Measurements from ENCODE around the gene ZNF536.
"Not testable (repeated sequence)": the region's sequence is repeated elsewhere in the genome, so short reads cannot be mapped to it uniquely, and the experiment has no call there.

Gene ZNF536

DNA sequence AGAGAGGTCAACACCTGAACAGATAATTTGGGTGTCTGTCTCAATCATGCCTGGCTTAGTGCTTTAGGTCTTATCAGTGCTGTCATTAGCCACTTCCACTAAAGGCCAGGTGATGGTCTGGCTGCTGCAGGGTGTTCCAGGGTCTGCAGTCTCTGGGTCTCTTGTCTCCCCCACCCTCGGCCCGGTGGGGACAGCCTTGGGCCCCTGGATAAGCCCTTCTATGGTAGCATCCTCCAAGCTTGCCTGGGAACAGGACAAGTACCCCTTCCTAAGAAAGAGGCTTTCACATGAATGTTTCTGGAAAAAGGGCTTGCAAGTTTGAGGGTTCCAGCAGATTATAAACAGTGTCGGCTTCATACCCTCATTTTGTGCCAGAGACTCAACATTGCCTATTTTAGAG lies 29.3 kb upstream of the ZNF536 start:
- DNase-seq = no peak

DNA sequence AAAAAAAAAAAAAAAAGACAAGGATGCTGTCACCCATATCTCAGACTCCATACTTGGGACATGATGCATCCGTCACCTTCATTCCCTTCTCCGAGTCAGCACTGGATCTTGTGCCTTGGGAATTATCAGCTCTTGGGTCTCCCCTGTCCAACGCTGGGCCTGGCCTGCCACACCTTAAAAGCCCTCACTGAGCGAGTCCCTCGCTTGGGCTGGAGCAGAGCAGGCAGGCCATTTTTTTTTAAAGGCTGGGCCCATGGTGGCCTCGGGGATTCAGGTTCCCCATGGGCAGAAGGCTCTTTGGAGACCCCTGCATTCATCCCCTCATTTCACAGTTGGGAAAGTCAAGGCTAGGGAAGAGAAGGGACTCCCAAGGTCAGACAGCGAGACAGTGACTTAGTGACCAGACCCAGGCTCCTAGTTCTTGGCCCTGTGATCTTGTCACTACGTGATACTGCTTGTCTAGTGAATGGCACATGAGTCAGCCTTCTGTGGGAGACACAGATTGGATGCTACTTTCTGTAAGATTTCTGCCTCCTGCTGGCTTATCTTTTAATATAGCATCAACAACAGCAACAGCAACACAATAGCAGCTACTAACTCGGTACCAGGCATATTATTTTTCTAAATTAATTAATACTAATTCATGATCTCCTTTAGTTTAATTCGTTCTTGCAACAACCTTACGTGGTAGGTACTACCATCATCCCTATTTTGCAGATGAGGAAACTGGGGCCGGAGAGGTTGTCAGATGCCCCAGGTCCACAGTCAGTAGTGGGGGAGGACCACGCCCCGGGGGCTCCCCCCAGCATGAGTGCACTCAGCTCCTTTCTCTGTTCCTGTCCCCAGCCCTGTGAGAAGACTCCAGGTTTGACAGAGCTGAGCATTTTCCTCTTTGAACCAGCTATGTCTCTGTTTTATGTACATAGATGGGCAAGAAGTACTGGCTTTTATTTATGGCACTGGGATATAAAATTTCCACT lies 27.4 kb upstream of the ZNF536 start:
- no peak for DNase-seq

DNA sequence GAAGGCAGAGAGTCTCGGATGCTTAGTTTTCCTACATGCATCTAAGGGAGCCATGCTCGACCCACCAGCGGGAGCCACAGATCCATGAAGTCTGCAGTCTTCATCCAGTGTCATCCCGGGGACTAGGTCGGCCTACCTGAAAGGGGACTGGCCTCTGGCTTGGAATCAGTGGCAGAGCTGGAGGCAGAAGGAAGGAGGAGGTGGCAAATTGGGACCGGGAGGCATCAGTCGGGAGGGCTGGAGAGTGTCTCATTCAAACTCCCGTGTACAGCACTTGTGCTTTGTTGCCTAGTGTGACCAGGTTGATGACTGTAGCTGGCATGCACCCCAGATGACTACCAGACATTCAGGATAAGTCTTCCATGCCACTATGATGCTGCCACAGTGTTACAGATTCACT lies 26.5 kb upstream of the ZNF536 start:
- DNase-seq = no peak

DNA sequence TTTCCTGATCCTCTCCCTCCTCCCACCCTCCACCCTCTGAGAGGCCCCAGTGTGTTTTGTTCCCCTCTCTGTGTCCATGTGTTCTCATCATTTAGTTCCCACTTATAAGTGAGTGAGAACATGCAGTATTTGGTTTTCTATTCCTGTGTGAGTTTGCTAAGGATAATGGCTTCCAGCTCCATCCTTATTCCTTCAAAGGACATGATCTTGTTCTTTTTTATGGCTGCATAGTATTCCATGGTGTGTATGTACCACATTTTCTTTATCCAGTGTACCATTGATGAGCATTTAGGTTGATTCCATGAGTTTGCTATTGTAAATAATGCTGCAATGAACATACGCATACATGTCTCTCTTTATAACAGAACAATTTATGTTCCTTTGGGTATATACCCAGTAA lies 25.7 kb upstream of the ZNF536 start:
- DNase-seq = not testable (repeated sequence)

DNA sequence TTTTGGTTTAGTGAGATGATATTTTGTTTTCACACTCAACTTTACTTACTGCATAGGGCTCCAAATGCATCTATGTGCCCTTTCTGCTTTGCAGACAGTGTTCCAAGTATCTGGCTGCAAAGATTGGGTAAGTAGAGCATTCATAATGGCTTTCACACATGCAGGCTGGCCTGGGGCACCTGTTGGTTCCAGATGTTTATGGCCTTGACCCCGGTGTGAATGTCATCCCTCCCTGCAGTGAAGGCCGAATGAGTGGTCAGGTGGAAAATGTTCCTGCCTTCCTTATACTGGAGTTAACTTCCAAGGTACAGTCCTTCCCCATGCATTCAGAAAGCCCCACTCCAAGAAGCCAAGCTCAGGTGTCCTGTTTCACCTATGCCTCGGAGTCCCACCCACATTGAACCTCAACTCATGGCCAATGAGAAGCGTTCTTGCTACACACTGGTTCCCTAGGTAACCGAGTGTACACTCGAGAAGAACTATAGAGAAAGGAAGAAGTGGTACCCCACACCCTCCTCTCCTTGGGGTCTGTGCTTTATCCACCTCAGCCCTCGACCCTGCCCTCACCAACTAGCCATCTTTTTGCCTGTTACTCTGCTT lies 23.0 kb upstream of the ZNF536 start:
- no peak for DNase-seq

DNA sequence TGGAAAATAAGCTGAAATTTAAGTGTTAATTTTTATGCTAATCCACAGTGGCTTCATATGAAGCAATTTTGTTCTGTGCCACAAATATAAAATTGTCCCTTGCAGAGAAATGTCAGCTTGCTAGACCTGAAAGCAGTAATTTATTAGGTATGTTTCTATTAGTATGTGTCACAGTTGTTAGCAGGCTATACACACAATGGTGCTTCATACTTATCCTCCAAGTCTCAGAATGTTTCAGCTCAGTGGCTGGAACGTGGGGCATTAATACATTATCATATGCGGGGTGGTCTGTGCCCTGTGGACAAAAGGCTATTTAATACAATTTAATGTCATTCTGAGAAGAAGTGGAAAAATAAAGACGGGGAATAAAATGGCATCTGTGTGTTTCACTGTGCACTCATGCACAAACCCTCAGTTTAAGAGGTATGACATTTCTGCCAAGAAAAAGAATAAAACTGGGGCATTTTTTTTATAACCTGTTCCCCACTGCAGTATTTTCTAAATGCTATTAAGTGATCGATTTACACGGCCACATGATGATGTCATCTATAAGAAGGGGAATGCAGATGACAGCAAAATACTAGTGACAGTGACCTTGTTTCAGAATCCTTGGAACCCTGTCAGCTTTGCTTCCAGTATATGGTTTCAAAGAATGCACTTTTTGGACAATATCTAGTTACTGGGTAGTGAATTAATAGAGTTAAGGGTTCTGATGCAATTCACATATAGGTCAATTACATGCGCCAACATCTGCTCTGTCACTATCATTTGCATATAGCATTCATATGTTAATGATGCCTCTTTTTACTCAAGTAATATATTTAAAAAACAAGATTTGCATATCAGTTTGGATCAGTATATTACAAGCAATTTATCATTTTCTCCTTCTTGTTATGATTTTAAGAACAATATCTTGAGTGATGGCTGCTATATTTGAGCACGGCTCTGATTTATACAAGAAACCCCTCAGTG lies 21.2 kb upstream of the ZNF536 start:
- no peak for DNase-seq

DNA sequence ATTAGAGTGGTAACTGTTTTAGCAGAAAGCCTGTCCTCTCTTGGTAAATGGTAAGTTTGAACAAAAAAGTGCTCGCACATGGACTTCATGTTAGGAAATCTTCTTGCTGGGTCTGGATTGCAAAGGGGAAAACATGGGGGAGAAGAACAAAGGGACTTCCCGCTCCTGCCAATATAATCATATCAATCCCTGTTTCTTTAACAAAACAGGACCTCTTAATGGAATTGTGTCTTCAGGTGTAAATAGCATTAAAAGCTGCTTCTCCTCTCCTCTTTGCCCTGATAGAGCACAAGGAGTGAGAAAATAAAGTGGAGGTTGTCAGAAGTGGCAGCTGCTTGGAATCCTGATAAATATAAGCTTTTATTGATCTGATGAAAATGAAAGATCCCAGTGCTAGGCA lies 20.4 kb upstream of the ZNF536 start:
- no peak for DNase-seq

DNA sequence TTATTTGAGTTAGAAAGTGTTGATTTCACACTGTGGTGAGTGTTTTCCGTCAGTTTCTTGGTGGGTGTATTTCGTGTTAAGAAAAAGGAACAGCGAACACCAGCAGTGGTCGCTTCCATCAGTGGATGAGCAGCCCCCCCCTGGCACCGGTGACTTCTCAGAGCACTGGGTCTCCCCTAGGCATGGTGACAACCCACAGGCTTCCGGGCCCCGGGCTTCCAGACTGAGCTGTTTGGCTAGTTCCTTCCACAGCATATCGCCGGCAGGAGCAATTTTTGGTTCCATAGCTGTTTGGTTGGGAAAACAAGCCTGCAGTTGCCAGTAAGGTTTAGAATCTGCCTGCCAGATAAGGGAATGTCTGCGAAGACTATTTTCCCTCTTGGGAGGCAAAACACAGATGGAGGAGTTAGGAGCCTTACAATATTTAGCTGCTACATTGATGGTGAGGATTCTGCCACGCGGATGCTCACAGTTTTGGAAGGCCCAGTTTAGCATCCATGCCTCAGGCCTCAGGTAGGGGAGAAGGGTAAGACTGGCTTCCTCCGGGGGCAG lies 18.7 kb upstream of the ZNF536 start:
- DNase-seq = no peak

DNA sequence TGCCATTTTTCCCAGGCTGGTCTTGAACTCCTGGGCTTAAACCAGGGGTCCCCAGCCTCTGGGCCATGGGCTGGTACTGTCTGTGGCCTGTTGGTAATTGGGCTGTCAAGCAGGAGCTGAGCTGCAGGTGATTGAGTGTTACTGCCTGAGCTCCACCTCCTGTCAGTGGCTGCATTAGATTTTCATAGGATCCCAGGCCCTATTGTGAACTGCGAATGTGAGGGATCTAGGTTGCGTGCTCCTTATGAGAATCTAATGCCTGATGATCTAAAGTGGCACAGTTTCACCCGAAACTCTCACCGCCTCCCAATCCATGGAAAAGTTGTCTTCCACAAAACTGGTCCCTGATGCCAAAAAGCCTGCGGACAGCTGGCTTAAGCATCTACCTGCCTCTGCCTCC lies 16.6 kb upstream of the ZNF536 start:
- no peak for DNase-seq

DNA sequence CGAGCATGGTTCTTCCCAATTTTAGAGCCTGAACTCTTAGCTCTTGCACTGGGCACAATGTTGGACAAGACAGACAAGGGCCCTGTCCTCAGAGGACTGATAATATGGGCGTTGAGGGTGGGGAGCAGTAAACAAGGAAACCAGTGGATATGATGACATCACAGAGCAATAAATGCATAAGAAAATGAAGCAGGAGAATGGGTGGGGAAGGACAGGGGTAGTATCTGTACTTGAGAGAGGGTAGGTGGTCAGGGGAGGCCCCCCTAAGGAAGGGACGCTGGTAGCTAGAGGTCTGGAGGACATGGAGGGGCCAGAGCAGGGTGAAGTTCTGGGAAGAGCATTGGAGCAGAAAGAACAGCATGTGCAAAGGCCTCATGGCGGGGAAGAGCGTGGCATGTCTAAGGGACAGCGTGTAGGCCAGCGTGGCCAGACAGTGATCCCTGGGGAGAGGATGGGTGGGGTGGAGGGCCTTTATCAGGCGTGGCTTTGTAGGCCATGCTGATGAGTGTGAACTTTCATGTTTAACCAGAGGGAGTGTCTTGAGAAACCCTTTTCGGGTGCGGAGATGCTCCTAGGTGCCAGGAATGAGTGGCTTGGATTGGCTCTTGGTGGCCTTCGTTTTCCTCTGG lies 15.1 kb upstream of the ZNF536 start:
- DNase-seq = no peak

DNA sequence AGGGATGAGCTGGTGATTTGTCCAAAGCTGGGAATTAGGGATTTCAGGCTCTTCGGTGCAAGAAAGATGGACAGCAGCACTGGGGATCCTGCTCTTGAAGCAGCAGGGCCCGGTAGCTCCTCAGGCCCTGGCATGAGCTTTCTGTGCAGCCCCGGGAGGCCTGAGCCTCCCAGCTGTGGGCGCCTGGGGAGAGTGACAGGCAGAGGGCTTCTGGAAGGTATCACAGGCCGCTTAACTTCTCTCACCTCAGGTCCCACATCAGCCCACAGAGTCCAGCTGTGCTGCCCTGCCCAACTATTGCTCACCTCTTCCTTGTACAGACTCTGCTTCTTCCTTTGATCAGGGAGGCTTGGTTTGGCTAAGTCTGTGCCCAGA lies 14.6 kb upstream of the ZNF536 start:
- no peak for DNase-seq

DNA sequence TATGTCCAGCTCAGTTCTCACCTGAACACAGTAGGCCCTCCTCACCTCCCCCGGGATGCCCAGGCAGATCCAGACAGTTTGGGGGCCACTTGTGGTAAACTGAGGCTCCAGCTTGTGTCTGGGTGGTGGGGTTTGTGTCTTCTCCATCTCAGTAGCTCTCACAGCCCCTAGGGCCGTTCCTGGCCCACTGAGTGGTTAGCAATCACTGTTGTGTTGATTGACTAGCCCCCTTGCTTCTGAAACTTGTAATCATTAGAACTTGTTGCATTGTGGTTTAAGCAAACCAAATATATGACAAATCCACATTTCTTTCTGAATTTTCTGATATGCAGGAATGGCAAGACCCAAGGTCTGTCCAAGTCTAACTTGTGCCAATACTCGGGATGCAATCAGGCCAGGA lies 13.9 kb upstream of the ZNF536 start:
- DNase-seq = no peak

DNA sequence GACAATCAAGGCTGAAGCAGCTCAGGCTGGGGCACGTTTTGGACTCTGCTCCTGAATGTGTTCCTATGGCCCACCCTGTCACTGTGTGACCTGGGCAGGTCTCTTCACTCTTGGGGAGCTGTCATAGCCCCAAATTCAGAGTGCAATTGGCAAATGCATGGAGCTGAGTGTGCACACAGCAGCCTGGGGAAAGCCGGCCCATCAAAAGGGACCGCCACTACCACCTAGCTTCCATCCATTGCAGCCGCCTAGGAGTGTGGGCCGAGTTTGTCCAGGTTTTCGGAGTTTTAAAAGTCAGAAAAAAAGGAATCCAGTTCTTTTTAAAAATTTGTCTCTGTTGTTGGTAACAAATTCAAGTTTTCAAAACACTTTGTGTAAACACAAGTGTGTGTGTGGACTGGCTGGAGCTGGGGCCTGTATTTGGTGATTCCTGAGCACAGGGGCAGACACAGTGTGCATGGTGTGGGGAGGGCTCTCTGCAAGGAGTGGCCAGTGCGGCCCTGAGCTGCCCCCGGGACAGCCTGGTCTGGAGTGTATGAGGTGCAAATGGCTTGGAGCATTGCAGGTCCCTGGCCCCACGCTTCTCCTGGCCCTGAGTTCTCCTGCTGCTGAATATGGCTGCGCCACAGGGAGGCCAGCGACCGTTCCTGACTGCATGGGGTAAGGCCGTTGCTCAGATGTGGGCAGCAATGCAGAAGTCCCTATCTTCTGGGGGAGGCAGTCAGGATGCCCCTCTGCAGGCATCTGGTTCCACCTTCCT lies 13.2 kb upstream of the ZNF536 start:
- no peak for DNase-seq

DNA sequence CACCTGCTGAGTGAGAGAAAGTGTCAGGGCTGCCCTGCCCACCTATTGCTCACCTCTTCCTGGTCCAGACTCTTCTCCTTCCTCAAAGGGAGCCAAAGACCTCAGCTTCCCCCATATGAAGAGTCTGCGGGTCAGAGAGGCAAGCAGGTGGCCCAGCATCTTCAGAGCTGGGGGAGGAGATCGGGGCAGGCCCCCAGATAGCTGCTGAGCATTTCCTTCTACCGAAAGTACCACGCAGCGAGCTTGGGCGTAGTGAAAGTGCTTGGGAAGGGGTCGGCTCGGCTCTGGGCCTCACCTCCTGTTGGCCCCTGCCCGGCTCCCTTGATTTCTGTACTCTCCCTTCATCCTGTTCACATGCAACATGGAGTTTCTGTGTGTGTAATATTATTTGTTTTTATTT lies 12.2 kb upstream of the ZNF536 start:
- DNase-seq = no peak

DNA sequence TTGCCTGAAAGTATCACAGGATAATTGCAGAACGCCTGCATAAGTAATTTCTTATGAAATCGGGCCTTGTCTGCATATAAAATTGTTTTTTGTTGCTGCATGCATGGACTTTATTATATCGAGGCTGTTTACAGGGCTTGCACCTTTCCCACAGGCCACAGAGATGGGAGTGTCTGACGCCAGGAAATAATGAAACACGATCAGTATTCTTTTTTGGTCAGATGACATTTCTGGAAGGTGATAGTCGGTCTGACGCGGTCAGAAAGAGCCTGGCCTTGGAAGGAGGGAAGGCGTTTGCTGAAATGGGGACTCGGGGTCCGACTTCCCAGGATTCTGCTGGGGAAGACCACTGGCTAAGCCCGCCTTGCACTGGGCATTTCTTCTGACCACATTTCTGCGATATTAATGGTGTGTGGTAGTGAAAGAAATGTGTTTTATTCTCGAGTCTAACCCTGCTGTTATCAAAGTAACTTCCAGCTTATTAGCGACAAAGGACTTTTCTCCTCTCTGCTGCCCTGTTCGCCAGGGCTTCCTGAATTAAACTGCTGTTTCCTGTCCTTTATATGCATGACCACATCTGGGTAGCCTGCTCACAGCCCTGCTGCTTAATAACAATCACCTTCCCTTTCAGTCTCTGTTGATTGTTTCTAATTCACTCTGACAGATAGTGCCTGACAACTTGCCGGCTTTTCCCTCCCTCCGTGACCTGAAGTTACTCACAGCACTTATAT lies 11.6 kb upstream of the ZNF536 start:
- no peak for DNase-seq

DNA sequence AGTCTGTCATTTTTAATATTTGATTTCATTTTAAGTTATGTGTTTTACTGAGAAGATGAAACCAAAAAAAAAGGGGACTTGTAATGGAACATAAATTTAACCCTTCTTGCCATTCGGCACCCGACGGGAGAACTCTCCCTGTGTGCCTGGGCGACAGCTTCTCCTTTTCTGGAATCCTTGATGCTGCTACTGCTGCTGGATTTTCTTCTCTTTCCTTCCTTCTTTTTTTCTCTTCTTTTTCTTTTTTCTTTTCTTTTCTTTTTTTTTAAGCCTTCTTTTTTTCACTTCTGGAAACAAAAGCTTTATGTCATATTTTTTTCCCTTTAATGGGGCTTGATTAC lies 11.1 kb upstream of the ZNF536 start:
- DNase-seq = no peak

DNA sequence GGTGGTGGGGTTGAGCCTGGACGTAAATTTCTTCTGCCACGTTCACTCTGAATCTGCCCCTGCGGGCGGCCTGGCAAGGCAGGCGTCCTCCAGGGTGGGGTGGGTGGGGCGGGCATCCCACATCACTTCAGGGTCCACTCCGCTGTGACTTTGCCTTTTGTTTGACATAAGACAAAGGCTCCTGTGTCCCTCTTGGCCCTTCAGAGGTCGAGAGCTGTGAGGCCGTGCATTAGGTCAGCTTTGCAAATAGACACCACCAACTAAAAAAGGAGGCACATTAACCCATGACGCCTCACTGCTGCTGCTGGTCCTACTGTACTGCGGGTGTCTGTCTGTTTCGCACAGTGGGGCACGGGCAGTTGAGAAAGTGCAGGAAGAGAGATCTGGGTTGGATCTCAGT lies 10.5 kb upstream of the ZNF536 start:
- no peak for DNase-seq

DNA sequence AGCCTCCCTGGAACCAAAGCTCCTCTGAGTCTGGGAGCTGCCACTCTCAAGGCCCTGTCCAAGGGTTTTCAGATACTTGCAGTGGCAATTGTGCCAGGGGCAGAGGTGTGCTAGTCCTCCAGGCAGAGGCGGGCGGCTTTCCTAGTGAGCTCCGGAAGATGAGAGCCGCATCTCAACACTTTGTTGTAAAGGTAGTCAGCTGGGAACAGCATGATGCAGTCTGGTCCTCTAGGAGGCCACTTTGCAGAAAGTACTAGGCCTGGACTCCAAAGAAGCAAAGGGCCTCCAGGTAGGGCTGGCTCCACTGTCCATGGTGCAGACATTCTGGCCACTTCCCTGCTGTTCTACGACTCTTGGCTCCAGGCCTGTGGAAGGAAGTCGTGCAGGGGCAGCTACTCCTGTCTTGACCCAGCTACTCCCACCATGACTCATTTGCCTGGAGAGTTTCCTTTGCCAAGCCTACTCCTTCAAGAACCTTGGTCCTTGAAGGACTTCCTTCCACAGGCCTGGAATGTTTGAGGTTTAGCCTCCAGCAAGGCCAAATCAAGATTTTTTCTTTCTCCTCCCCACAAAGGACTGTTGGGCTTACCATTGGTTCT lies 9.9 kb upstream of the ZNF536 start:
- no peak for DNase-seq

DNA sequence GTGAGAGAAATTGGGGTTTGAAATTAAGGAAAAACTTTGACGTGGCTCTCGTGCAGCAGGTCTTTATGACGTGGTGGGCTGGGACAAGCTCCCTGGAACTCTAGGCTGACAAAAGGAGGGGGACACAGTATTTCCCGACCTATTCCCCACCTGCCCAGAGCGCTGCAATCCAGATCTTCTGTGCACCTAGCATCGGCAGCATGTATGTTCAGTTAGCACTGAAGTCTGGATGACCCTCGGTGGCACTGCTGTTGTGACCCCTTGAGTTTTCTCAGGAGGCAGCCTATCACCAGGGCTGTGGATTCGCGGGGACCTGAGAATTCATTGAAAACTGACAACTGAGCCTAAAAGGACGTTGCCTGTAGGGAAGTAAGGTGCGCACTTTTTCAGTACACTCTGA lies 9.1 kb upstream of the ZNF536 start:
- DNase-seq = no peak

DNA sequence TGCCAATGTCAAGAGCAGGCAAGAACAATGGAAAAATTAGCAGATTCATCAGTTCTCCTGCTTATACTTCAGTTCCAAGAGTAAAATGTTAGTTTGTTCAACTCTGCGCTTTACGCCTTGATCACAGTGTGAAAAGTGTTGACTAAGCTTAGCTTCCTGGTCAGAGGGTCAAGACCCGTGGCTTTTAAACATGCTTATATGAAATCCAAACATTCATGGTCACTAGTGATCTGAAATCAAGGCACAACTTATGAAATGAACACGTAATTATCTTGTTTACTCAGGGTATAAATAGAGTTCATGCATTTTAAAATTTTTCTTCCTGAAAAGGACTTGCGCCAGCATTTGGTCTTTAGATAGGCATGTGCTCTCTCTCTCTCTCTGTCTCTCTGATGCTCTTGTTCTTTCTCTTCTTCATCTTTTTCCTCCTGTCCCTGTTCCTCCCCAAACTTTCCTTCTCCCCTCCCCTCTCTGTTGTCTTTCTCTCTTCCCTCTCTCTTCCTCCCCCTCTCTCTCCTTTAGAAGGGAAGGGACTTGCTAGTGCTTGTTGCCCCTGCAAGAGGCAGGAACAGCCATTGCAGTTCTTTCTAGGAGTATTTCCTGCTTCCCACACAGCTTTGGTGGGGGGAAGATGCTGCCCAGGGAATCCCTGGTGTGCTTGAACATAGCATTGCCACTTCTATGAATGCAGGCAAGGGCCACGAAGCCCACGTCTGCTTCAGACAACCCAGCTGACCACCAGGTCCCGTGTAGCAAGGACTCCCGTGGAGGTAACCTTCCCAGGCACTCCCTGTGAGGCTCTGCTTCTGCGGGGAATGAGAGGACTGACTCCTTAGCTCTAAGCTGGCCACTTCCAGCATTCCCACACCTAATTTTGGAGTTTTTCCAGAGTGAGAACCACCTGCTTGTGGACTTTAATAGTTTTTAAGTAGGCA lies 7.1 kb upstream of the ZNF536 start:
- no peak for DNase-seq
